ENCODE results near the gene PRR20G.

- TF ChIP-seq CHD1 (IDR thresholded peaks at IDR 0.05; ENCODE audit: low read depth, low read length) (no peak), USF2 (IDR thresholded peaks at IDR 0.05; ENCODE audit: low read depth, low read length) (no peak), RFX5 (IDR thresholded peaks at IDR 0.05; ENCODE audit: low read depth, low read length) (no peak), POLR2A (IDR thresholded peaks at IDR 0.05; ENCODE audit: low read depth, low read length) (no peak), CTCF (conservative IDR thresholded peaks at IDR 0.05; ENCODE audit: low read depth, low read length) (no peak)
Observed at GRCh38 chr3:127328421-127328820, 40.6 kb upstream of the PRR20G start.

Measured in IMR-90 (cell line).